HepG2 (cell line): ENCODE measurements around the gene TET2. TPM values are rescaled to one million over a fixed set of nuclear protein-coding genes. Genes with fewer than 3 reads are reported as not detected.

Source experiments
- ATAC-seq: fragments of 200-7000 bp; cut with Tn5 transposase; 3 replicates; pipeline ENCODE4 v1.9.1; 2020; ENCODE audit warnings: mild to moderate bottlenecking, moderate library complexity
- BruUV-seq: library from RNA; stranded (reverse); fragments of 400-500 nt; replicated peaks from 2 replicates; lab custom pipeline; 2021; lab: Mats Ljungman, UMichigan
- CTCF ChIA-PET: fragments of 300-600 bp; formaldehyde crosslinking; extraction: SDS; loops from one replicate; lab custom pipeline; 2021; ENCODE audit warnings: low total read pairs, inconsistent platforms, low intra/inter-chr PET ratio; lab: Yijun Ruan, JAX
- POLR2A ChIA-PET: fragments of 350-600 bp; sonication (Branson Sonifier 250); formaldehyde crosslinking; loops from one replicate; lab custom pipeline; 2020; ENCODE audit warnings: antibody characterized with exemption, inconsistent platforms; lab: Yijun Ruan, JAX
- DNase-seq: peaks from one replicate; pipeline ENCODE4 v3.0.0-alpha.2; 2015; ENCODE audit warnings: low spot score
- FAIRE-seq: peaks from 3 replicates; lab custom pipeline; 2011; peaks lifted over from hg19 to GRCh38; lab: Jason Lieb, UNC
- H2AFZ ChIP-seq: one replicate; pipeline ENCODE4 v1.6.1; 2011; ENCODE audit warnings: low read length, inconsistent platforms
- H3K27ac ChIP-seq: fragments of 300-600 bp; 3 replicates; pipeline ENCODE4 v1.8.0; 2011; ENCODE audit warnings: mixed run types, mild to moderate bottlenecking, mixed read lengths, low read length, inconsistent platforms; ENCODE audit not compliant: insufficient read depth; ENCODE audit errors: extremely low read length
- H3K27me3 ChIP-seq, 2 experiments: fragments of 200-600 bp in 1 of 2; 2 replicates in 1 of 2; 3 replicates in 1 of 2; pipeline versions ENCODE4 v1.6.0 to v1.8.0; 2011; ENCODE audit warnings: low read length in 2 of 2, mild to moderate bottlenecking in 2 of 2, moderate library complexity in 2 of 2, inconsistent platforms in 1 of 2; ENCODE audit not compliant: insufficient read depth in 2 of 2, control insufficient read depth in 1 of 2
- H3K36me3 ChIP-seq, 2 experiments: fragments of 200-600 bp in 1 of 2; replicated peaks in 1 of 2; 2 replicates in 1 of 2; 3 replicates in 1 of 2; pipeline versions ENCODE4 v1.5.1 to v1.8.0; 2011; ENCODE audit warnings: low read length in 2 of 2, inconsistent platforms in 1 of 2; ENCODE audit not compliant: insufficient read depth in 2 of 2, control insufficient read depth in 1 of 2
- H3K4me1 ChIP-seq: 2 replicates; pipeline ENCODE4 v1.5.1; 2012; ENCODE audit warnings: low read length, inconsistent platforms; ENCODE audit not compliant: insufficient read depth
- H3K4me2 ChIP-seq: 2 replicates; pipeline ENCODE4 v1.6.0; 2011; ENCODE audit warnings: low read depth, low read length, inconsistent platforms
- H3K4me3 ChIP-seq, 3 experiments: fragments of 200-600 bp in 1 of 3; sonication (generic), shearing (Covaris generic) in 1 of 3; replicated peaks in 1 of 3; 2 replicates each; pipeline ENCODE4 v1.5.1; 2011 to 2016; ENCODE audit warnings: low read length in 3 of 3, inconsistent platforms in 2 of 3, low read depth in 2 of 3, mild to moderate bottlenecking in 2 of 3, control low read depth in 1 of 3, mixed read lengths in 1 of 3; ENCODE audit not compliant: insufficient read depth in 1 of 3
- H3K79me2 ChIP-seq: one replicate; pipeline ENCODE4 v1.6.1; 2011; ENCODE audit warnings: low read length, inconsistent platforms; ENCODE audit not compliant: insufficient read depth
- H3K9ac ChIP-seq: 2 replicates; pipeline ENCODE4 v1.6.0; 2011; ENCODE audit warnings: mild to moderate bottlenecking, low read depth, low read length, inconsistent platforms; ENCODE audit not compliant: insufficient read depth
- H3K9me3 ChIP-seq: 2 replicates; pipeline ENCODE4 v1.5.1; 2012; ENCODE audit warnings: mild to moderate bottlenecking, low read length
- H4K20me1 ChIP-seq: 2 replicates; pipeline ENCODE4 v1.6.0; 2011; ENCODE audit warnings: inconsistent platforms, mild to moderate bottlenecking, low read length, moderate library complexity; ENCODE audit not compliant: insufficient read depth
- AGO2 ChIP-seq: fragments of 200-400 bp; formaldehyde crosslinking; optimal IDR thresholded peaks from 2 replicates; pipeline ENCODE3; 2017; ENCODE audit warnings: mild to moderate bottlenecking, low read depth, low read length, moderate library complexity
- ELK4 ChIP-seq: sonication (generic); formaldehyde crosslinking; IDR thresholded peaks from 2 replicates; pipeline ENCODE4 v1.9.0; 2021; ENCODE audit warnings: missing genetic modification reagents, borderline replicate concordance
- MED8 ChIP-seq: sonication (generic); formaldehyde crosslinking; IDR thresholded peaks from 2 replicates; pipeline ENCODE4 v1.8.1; 2023; ENCODE audit warnings: mild to moderate bottlenecking, missing genetic modification reagents; ENCODE audit not compliant: insufficient replicate concordance
- NFATC3 ChIP-seq: sonication (generic); formaldehyde crosslinking; IDR thresholded peaks from 2 replicates; pipeline ENCODE4 v1.5.1; 2020; ENCODE audit warnings: mild to moderate bottlenecking, missing genetic modification reagents
- SIN3B ChIP-seq: fragments of 150-350 bp; IDR thresholded peaks from 2 replicates; pipeline ENCODE4 v1.6.1; 2014; ENCODE audit warnings: low read length
- SMYD3 ChIP-seq: sonication (generic); formaldehyde crosslinking; IDR thresholded peaks from 2 replicates; pipeline ENCODE4 v1.8.1; 2023; ENCODE audit warnings: mild to moderate bottlenecking, missing genetic modification reagents
- SNAPC2 ChIP-seq: sonication (generic); formaldehyde crosslinking; IDR thresholded peaks from 2 replicates; pipeline ENCODE4 v1.8.1; 2022; ENCODE audit warnings: mild to moderate bottlenecking, missing genetic modification reagents
- SNAPC4 ChIP-seq: sonication (generic); formaldehyde crosslinking; IDR thresholded peaks from 2 replicates; pipeline ENCODE4 v1.4.0; 2020; ENCODE audit warnings: mild to moderate bottlenecking, missing genetic modification reagents
- TAF1 ChIP-seq: sonication (generic); formaldehyde crosslinking; IDR thresholded peaks from 2 replicates; pipeline ENCODE4 v1.4.0; 2020; ENCODE audit warnings: missing genetic modification reagents
- THAP11 ChIP-seq: IDR thresholded peaks from 2 replicates; pipeline ENCODE4 v1.6.1; 2016; ENCODE audit warnings: missing biosample characterization, missing genetic modification reagents
- ZBTB42 ChIP-seq: sonication (generic); formaldehyde crosslinking; IDR thresholded peaks from 2 replicates; pipeline ENCODE4 v1.5.0; 2020; ENCODE audit warnings: mild to moderate bottlenecking, missing genetic modification reagents
- ZEB1 ChIP-seq: IDR thresholded peaks from 2 replicates; pipeline ENCODE4 v1.6.1; 2012; ENCODE audit warnings: mild to moderate bottlenecking, low read depth, inconsistent platforms; ENCODE audit not compliant: insufficient replicate concordance
- ZNF615 ChIP-seq: sonication (generic); formaldehyde crosslinking; IDR thresholded peaks from 2 replicates; pipeline ENCODE4 v1.5.0; 2020; ENCODE audit warnings: mild to moderate bottlenecking, missing genetic modification reagents, borderline replicate concordance
- ZNF781 ChIP-seq: sonication (generic); formaldehyde crosslinking; IDR thresholded peaks from 2 replicates; pipeline ENCODE4 v1.5.1; 2020; ENCODE audit warnings: borderline replicate concordance, mild to moderate bottlenecking, missing genetic modification reagents; ENCODE audit errors: not compliant biosample characterization
- ZNF850 ChIP-seq: sonication (generic); formaldehyde crosslinking; conservative IDR thresholded peaks from 2 replicates; pipeline ENCODE4 v1.9.0; 2021; ENCODE audit warnings: mild to moderate bottlenecking, missing genetic modification reagents
- ZSCAN20 ChIP-seq: sonication (generic); formaldehyde crosslinking; IDR thresholded peaks from 2 replicates; pipeline ENCODE4 v1.4.0; 2020; ENCODE audit warnings: missing genetic modification reagents, mild to moderate bottlenecking, borderline replicate concordance
- WGBS: methylation state at CpG from one replicate; pipeline ENCODE4 v1.1.6; 2017; ENCODE audit warnings: low lambda C conversion rate; 5-methylcytosine and 5-hydroxymethylcytosine counted together
- in situ Hi-C: cut with HindIII; loops from 2 replicates; pipeline ENCODE4 v1.10.0; 2017; ENCODE audit warnings: low pct_unique_long_range_greater_than_20kb; ENCODE audit not compliant: extremely low pct_ligation_motif_present
- intact Hi-C: fragments of 100-400 bp; cut with micrococcal nuclease; formaldehyde crosslinking; loops from one replicate; pipeline ENCODE4 v1.10.0; 2022; ENCODE audit not compliant: unreplicated experiment
- polyA plus RNA-seq, 8 experiments: library from polyadenylated mRNA; depleted of rRNA in 3 of 8; stranded (reverse) in 7 of 8; unstranded in 1 of 8; fragments of >200 nt; fragmentation: Illumina TruSeq in 4 of 8; extraction: Trizol in 4 of 8; gene quantifications; 2 replicates each; pipeline versions ENCODE4 v1.2.1 to v1.2.3, GENCODE V29; 2011 to 2016; ENCODE audit warnings: low read depth in 4 of 8, missing spikeins in 1 of 8, mixed read lengths in 1 of 8; ENCODE audit not compliant: insufficient read depth in 1 of 8
- total RNA-seq, 5 experiments: library from RNA; depleted of rRNA; stranded (reverse); fragments of >200 nt; fragmentation: Illumina TruSeq; extraction: Trizol; gene quantifications; 2 replicates each; pipeline ENCODE4 v1.2.3, GENCODE V29; 2016; ENCODE audit warnings: low read depth in 1 of 5

Gene TET2
- total and polyA plus RNA-seq, 2 of the 13 experiments (the other 11 are each of a cell fraction or from before 2014, with no cell fraction given): 4.7 to 4.8 TPM

GRCh38 chr4:105107095-105107856 is 39.4 kb upstream of the TET2 start:
- in situ Hi-C loops (no loop called here), intact Hi-C loops (no loop called here)
- H3K4me2 ChIP-seq: no peak overlapping the region
- no peaks in the 10 kb centered on the region for H3K27me3 ChIP-seq
- no peaks in the 10 kb centered on the region for H4K20me1 ChIP-seq
- H3K27ac ChIP-seq: no peak overlapping the region
- WGBS: 15% methylated on average over 5 of the region's 5 CpGs
- POLR2A ChIA-PET: no interaction called here
- DNase-seq (no peak), ATAC-seq (no peak), FAIRE-seq (no peak)
- CTCF ChIA-PET: no interaction called here
- no peak overlapping the region for H3K4me3 ChIP-seq
- BruUV-seq: no TSS peak
- H3K9me3 ChIP-seq: no peaks in the 10 kb centered on the region
- TF ChIP-seq ZNF615 (CRISPR knock-in tag) (no peak), ZNF850 (CRISPR knock-in tag) (no peak), ELK4 (no peak), ZBTB42 (CRISPR knock-in tag) (no peak), THAP11 (no peak), ZSCAN20 (no peak), SIN3B (no peak), AGO2 (no peak), NFATC3 (CRISPR knock-in tag) (no peak), MED8 (CRISPR knock-in tag) (no peak), SNAPC2 (CRISPR knock-in tag) (no peak), SMYD3 (CRISPR knock-in tag) (no peak), TAF1 (no peak), SNAPC4 (no peak), ZNF781 (CRISPR knock-in tag) (no peak), ZEB1 (no peak)
- no peak overlapping the region for H3K9ac ChIP-seq
- H3K4me1 ChIP-seq: no peaks in the 10 kb centered on the region
- no peaks in the 10 kb centered on the region for H3K79me2 ChIP-seq
- no peaks in the 10 kb centered on the region for H3K36me3 ChIP-seq
- H2AFZ ChIP-seq: no peak overlapping the region
